Iris pigment epithelial cell (primary cell): ENCODE data around the gene FGF11.
"Not testable (repeated sequence)": the region's sequence is repeated elsewhere in the genome, so short reads cannot be mapped to it uniquely, and the experiment has no call there.

Source experiments
- DNase-seq: peaks from one replicate; pipeline ENCODE4 v3.0.0-alpha.2; 2011; ENCODE audit warnings: low read depth

Gene FGF11

GRCh38 chr17:7480089-7480384 lies 40.7 kb downstream of the FGF11 start:
- no peak for DNase-seq

- not testable (repeated sequence) for DNase-seq
Observed at GRCh38 chr17:7481275-7481674, 42.0 kb downstream of the FGF11 start, which contains the start of gene SLC35G6. Gene SLC35G6, plus strand, starts transcription at chr17:7481446. Its CDS starts 71 bp downstream, at chr17:7481517.

- not testable (repeated sequence) for DNase-seq
Observed at GRCh38 chr17:7481842-7482741, 42.8 kb downstream of the FGF11 start.

GRCh38 chr17:7482742-7483088 lies 43.4 kb downstream of the FGF11 start:
- not testable (repeated sequence) for DNase-seq

- peak; percentile 93 for DNase-seq
Observed at GRCh38 chr17:7483255-7484066, 44.1 kb downstream of the FGF11 start.

- peak; percentile 98 for DNase-seq
Observed at GRCh38 chr17:7484067-7484918, 45.0 kb downstream of the FGF11 start, which contains the start of gene POLR2A. Gene POLR2A, plus strand, starts transcription at chr17:7484366.

GRCh38 chr17:7484919-7485377 lies 45.6 kb downstream of the FGF11 start:
- DNase-seq: no peak

- peak; percentile 42 for DNase-seq
Observed at GRCh38 chr17:7486181-7486580, 46.9 kb downstream of the FGF11 start.

- DNase-seq: no peak
Observed at GRCh38 chr17:7490144-7490543, 50.8 kb downstream of the FGF11 start.

GRCh38 chr17:7491583-7491982 lies 52.3 kb downstream of the FGF11 start:
- no peak for DNase-seq

- DNase-seq: no peak
Observed at GRCh38 chr17:7493941-7494340, 54.6 kb downstream of the FGF11 start.
